Peyer's patch (tissue), 4 donors: ENCODE results near the gene KHK. TPM values are rescaled to one million over a fixed set of nuclear protein-coding genes. Genes with fewer than 3 reads are reported as not detected.

ENCODE experiments used
- DNase-seq, 3 donors: peaks; one replicate each; pipeline ENCODE4 v3.0.0-alpha.2; 2017 to 2019
- H3K27ac ChIP-seq, 4 donors: fragments of 200-600 bp; sonication (generic); one replicate each; pipeline ENCODE4 v1.5.1; 2016 to 2019
- H3K27me3 ChIP-seq, 2 donors: fragments of 200-600 bp; sonication (generic); one replicate each; pipeline ENCODE4 v1.5.1; 2019
- H3K36me3 ChIP-seq, 3 donors: fragments of 200-600 bp; sonication (generic); one replicate each; pipeline ENCODE4 v1.5.1; 2016 to 2019
- H3K4me1 ChIP-seq, 4 donors: fragments of 200-600 bp; sonication (generic); one replicate each; pipeline ENCODE4 v1.5.1; 2016 to 2019
- H3K4me3 ChIP-seq, 4 donors: fragments of 200-600 bp; sonication (generic); 1 replicate in 3 of 4; 2 replicates in 1 of 4; pipeline ENCODE4 v1.5.1; 2016 to 2019; ENCODE audit warnings: mild to moderate bottlenecking in 1 of 4
- H3K9me3 ChIP-seq, 4 donors: fragments of 200-600 bp; sonication (generic); one replicate each; pipeline ENCODE4 v1.5.1; 2016 to 2019; ENCODE audit warnings: mild to moderate bottlenecking in 1 of 4
- POLR2A ChIP-seq, 2 donors: fragments of 450-650 bp; IDR thresholded peaks; one replicate each; pipeline ENCODE4 v1.5.1; 2017; ENCODE audit warnings: antibody characterized with exemption in 2 of 2, mild to moderate bottlenecking in 2 of 2, moderate library complexity in 2 of 2
- total RNA-seq, 4 donors: library from RNA; depleted of rRNA; stranded (reverse); fragments of >200 nt; gene quantifications; one replicate each; pipeline ENCODE4 v1.1.0, GENCODE V29; 2016
- TF ChIP-seq, protein P1 (sequence below), 6 experiments: fragments of 450-650 bp in 4 of 6; fragments of 200-600 bp in 2 of 6; sonication (generic) in 1 of 6; IDR thresholded peaks; one replicate each; pipeline ENCODE4 v1.5.1; 2017 to 2019; ENCODE audit warnings: antibody characterized with exemption in 6 of 6, mild to moderate bottlenecking in 3 of 6, moderate library complexity in 1 of 6

KHK gene
- total RNA-seq, 4 donors from 2014 or later, result 40.4 to 576 (median 435) TPM

DNA sequence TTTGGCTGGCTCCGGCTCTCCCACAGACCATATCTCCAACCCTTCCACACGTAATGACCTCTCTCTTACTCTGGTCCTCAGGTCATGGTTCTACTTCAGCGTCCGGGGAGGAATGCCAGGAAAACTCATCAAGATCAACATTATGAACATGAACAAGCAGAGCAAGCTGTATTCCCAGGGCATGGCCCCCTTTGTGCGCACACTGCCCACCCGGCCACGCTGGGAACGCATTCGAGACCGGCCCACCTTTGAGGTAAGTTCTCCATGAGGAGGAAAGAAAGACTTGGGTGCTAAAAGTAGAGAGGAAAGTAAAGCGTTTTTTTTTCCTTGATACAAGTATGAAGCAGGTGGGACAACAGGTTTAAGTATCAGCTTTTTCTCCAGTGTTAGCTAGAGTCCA lies 33.3 kb upstream of the KHK start:
- Histone ChIP-seq H3K27ac (no peak overlapping the region), H3K4me1 (peaks cover 0 to 14% (median 8%) of the 10 kb centered on the region in 4 donors), H3K9me3 (no peaks in the 10 kb centered on the region), H3K4me3 (no peak overlapping the region), H3K27me3 (no peaks in the 10 kb centered on the region), H3K36me3 (peaks cover 0 to 40% (median 0%) of the 10 kb centered on the region in 3 donors)
- no peak for TF ChIP-seq POLR2A (IDR thresholded peaks at IDR 0.05)
- TF ChIP-seq, protein P1, sequence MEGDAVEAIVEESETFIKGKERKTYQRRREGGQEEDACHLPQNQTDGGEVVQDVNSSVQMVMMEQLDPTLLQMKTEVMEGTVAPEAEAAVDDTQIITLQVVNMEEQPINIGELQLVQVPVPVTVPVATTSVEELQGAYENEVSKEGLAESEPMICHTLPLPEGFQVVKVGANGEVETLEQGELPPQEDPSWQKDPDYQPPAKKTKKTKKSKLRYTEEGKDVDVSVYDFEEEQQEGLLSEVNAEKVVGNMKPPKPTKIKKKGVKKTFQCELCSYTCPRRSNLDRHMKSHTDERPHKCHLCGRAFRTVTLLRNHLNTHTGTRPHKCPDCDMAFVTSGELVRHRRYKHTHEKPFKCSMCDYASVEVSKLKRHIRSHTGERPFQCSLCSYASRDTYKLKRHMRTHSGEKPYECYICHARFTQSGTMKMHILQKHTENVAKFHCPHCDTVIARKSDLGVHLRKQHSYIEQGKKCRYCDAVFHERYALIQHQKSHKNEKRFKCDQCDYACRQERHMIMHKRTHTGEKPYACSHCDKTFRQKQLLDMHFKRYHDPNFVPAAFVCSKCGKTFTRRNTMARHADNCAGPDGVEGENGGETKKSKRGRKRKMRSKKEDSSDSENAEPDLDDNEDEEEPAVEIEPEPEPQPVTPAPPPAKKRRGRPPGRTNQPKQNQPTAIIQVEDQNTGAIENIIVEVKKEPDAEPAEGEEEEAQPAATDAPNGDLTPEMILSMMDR (IDR thresholded peaks at IDR 0.05), result no peak
- DNase-seq, result no peak

DNA sequence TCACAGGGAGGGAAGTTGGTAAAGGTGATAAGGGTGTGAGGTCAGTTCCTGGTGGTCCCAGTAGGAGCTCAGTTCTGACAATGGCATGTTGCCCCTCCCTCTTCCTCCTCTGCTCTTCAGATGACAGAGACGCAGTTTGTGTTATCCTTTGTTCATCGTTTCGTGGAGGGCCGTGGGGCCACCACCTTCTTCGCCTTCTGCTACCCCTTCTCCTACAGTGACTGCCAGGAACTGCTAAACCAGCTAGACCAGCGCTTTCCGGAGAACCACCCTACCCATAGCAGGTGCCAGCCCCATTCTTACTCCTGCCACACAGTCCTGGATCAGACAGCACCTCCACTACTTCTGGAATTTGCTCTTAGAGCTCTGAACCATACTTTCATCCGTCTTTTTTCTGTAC lies 32.8 kb upstream of the KHK start:
- no peak for TF ChIP-seq POLR2A (IDR thresholded peaks at IDR 0.05)
- TF ChIP-seq, protein P1 (IDR thresholded peaks at IDR 0.05), result no peak
- H3K27me3 ChIP-seq, result no peaks in the 10 kb centered on the region
- H3K27ac ChIP-seq, result no peak overlapping the region
- H3K36me3 ChIP-seq, result peaks cover 0 to 40% (median 0%) of the 10 kb centered on the region in 3 donors
- H3K4me1 ChIP-seq, result peaks cover 0 to 14% (median 8%) of the 10 kb centered on the region in 4 donors
- H3K4me3 ChIP-seq, result no peak overlapping the region
- H3K9me3 ChIP-seq, result no peaks in the 10 kb centered on the region
- DNase-seq, result peak in 1 of 3 donors; percentile 14

DNA sequence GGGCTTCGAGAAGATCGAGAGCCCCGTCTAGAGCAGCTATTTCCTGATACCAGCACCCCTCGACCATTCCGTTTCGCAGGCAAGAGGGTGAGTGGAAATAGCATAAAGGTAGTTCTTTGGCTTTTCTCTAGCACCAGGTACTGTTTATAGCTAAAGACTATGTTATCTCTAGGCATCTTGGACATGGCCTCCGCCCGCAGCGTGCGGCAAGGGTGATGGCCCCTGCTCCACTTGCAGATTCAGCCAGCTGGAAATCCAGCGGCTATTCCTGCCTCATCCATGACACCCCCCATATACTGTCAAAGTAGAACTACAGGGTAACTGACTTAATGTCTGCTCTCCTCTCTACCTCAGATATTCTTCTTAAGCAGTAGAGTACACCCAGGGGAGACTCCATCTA lies 31.9 kb upstream of the KHK start:
- DNase-seq, result peak in 1 of 3 donors; percentile 18
- H3K4me1 ChIP-seq, result peaks cover 0 to 9% (median 6%) of the 10 kb centered on the region in 4 donors
- H3K36me3 ChIP-seq, result peaks cover 0 to 47% (median 0%) of the 10 kb centered on the region in 3 donors
- TF ChIP-seq POLR2A (IDR thresholded peaks at IDR 0.05), result no peak
- TF ChIP-seq, protein P1 (IDR thresholded peaks at IDR 0.05), result no peak
- no peaks in the 10 kb centered on the region for H3K9me3 ChIP-seq
- H3K27me3 ChIP-seq, result no peaks in the 10 kb centered on the region
- no peak overlapping the region for H3K27ac ChIP-seq
- H3K4me3 ChIP-seq, result no peak overlapping the region

DNA sequence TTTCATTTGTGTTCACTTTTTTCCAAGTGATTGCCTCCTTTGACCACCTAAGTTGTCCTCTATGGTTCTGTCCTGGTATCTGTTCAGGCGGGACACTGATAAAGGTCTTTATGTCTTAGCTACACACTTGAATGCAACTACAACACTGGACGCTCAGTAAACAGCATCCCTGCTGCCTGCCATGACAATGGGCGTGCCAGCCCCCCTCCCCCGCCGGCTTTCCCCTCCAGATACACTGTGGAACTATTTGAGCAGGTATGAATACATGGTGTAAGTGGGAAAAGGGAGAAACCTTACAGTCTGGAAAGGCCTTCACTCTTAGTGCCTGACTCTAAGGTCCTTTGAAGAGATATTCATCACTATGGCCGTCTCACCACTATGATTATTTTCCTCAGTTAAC lies 29.4 kb upstream of the KHK start:
- no peak for TF ChIP-seq POLR2A (IDR thresholded peaks at IDR 0.05)
- TF ChIP-seq, protein P1 (IDR thresholded peaks at IDR 0.05), result no peak
- H3K27me3 ChIP-seq, result no peaks in the 10 kb centered on the region

DNA sequence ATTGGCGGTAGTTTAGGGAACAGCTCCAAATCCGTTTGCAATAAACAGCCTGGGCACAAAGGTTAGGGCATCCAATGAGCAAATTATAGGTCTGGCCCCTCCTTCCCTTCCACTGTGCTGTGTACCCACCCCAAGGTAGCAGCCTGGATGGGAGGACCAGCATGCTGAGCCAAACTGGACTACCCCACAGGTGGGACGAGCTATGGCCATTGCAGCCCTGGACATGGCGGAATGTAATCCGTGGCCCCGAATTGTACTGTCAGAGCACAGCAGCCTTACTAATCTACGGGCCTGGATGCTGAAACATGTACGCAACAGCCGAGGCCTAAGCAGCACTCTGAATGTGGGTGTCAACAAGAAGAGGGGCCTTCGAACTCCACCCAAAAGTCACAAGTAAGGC lies 28.4 kb upstream of the KHK start:
- Histone ChIP-seq H3K9me3 (no peaks in the 10 kb centered on the region), H3K27ac (no peak overlapping the region), H3K4me1 (no peaks in the 10 kb centered on the region), H3K27me3 (no peaks in the 10 kb centered on the region), H3K4me3 (no peak overlapping the region), H3K36me3 (peaks cover 0 to 48% (median 0%) of the 10 kb centered on the region in 3 donors)
- TF ChIP-seq, protein P1 (IDR thresholded peaks at IDR 0.05), result no peak
- no peak for TF ChIP-seq POLR2A (IDR thresholded peaks at IDR 0.05)
- peak in 1 of 3 donors; percentile 34 for DNase-seq

More for the DNA sequence above, 29.4 kb upstream of the KHK start:
- Histone ChIP-seq H3K4me3 (no peak overlapping the region), H3K27ac (no peak overlapping the region), H3K9me3 (no peaks in the 10 kb centered on the region), H3K36me3 (peaks cover 0 to 48% (median 0%) of the 10 kb centered on the region in 3 donors), H3K4me1 (peaks cover 0 to 4% (median under 1%) of the 10 kb centered on the region in 4 donors)
- DNase-seq, result peak in 1 of 3 donors; percentile 11
